SK-N-SH (cell line): ENCODE results near the gene NECTIN2. TPM values are rescaled to one million over a fixed set of nuclear protein-coding genes. Genes with fewer than 3 reads are reported as not detected.

Source experiments
- CTCF ChIA-PET: fragments of 300-600, 350-600 bp; formaldehyde crosslinking; extraction: SDS; loops from one replicate; lab custom pipeline; 2021; lab: Yijun Ruan, JAX
- POLR2A ChIA-PET: fragments of 350-600 bp; sonication (Branson Sonifier 250); formaldehyde crosslinking; extraction: SDS; loops from one replicate; lab custom pipeline; 2020; ENCODE audit warnings: antibody characterized with exemption, inconsistent platforms; lab: Yijun Ruan, JAX
- DNase-seq: peaks from one replicate; pipeline ENCODE4 v3.0.0; 2012
- H2AFZ ChIP-seq: fragments of 200-600 bp; sonication (generic); 2 replicates; pipeline ENCODE4 v1.8.1; 2016; ENCODE audit warnings: antibody characterized with exemption, mild to moderate bottlenecking, low read depth
- H3F3A ChIP-seq: fragments of 200-600 bp; sonication (generic); replicated peaks from 2 replicates; pipeline ENCODE3; 2016; ENCODE audit warnings: antibody characterized with exemption, mild to moderate bottlenecking; ENCODE audit not compliant: insufficient read depth
- H3K27ac ChIP-seq, 2 experiments: fragments of 200-500 bp in 1 of 2; fragments of 200-600 bp in 1 of 2; sonication (Bioruptor generic) in 1 of 2; sonication (generic), shearing (Covaris generic) in 1 of 2; 2 replicates each; pipeline versions ENCODE4 v1.5.1 to v1.6.1; 2014 to 2016; ENCODE audit warnings: low read depth in 2 of 2, inconsistent platforms in 1 of 2, low read length in 1 of 2, mild to moderate bottlenecking in 1 of 2, mixed read lengths in 1 of 2
- H3K27me3 ChIP-seq: fragments of 200-600 bp; sonication (generic), shearing (Covaris generic); 2 replicates; pipeline ENCODE4 v1.6.1; 2016; ENCODE audit warnings: mixed run types; ENCODE audit not compliant: insufficient read depth
- H3K36me3 ChIP-seq, 2 experiments: fragments of 200-500 bp in 1 of 2; fragments of 200-600 bp in 1 of 2; sonication (Bioruptor generic) in 1 of 2; sonication (generic) in 1 of 2; replicated peaks in 1 of 2; 2 replicates each; pipeline versions ENCODE3 to v1.5.1; 2014 to 2016; ENCODE audit warnings: low read length in 1 of 2, mild to moderate bottlenecking in 1 of 2; ENCODE audit not compliant: insufficient read depth in 2 of 2, control insufficient read depth in 1 of 2
- H3K4me1 ChIP-seq, 2 experiments: fragments of 200-500 bp in 1 of 2; fragments of 200-600 bp in 1 of 2; sonication (Bioruptor generic) in 1 of 2; sonication (generic), shearing (Covaris generic) in 1 of 2; 2 replicates each; pipeline versions ENCODE4 v1.5.1 to v1.6.1; 2014 to 2016; ENCODE audit warnings: low read depth in 1 of 2, low read length in 1 of 2, mixed run types in 1 of 2; ENCODE audit not compliant: insufficient read depth in 2 of 2, control insufficient read depth in 1 of 2
- H3K4me2 ChIP-seq: fragments of 200-600 bp; sonication (generic), shearing (Covaris generic); 2 replicates; pipeline ENCODE4 v1.6.1; 2017; ENCODE audit warnings: mixed run types
- H3K4me3 ChIP-seq, 2 experiments: fragments of 200-500 bp in 1 of 2; fragments of 200-600 bp in 1 of 2; sonication (Bioruptor generic) in 1 of 2; sonication (generic), shearing (Covaris generic) in 1 of 2; 2 replicates each; pipeline versions ENCODE4 v1.5.1 to v1.8.1; 2014 to 2016; ENCODE audit warnings: low read depth in 2 of 2, inconsistent platforms in 1 of 2, low read length in 1 of 2, mild to moderate bottlenecking in 1 of 2, mixed read lengths in 1 of 2, moderate library complexity in 1 of 2
- H3K79me2 ChIP-seq: fragments of 200-600 bp; sonication (generic); 2 replicates; pipeline ENCODE4 v1.8.1; 2017; ENCODE audit warnings: mild to moderate bottlenecking; ENCODE audit not compliant: insufficient read depth
- H3K9ac ChIP-seq: fragments of 200-600 bp; sonication (generic); 2 replicates; pipeline ENCODE4 v1.6.1; 2017; ENCODE audit warnings: mixed run types
- H3K9me2 ChIP-seq: fragments of 200-600 bp; sonication (generic); 2 replicates; pipeline ENCODE4 v1.6.1; 2017; ENCODE audit warnings: mixed run types
- H3K9me3 ChIP-seq: fragments of 200-600 bp; sonication (generic); 2 replicates; pipeline ENCODE4 v1.6.1; 2017; ENCODE audit warnings: mixed run types, mild to moderate bottlenecking, moderate library complexity
- H4K20me1 ChIP-seq: fragments of 200-600 bp; sonication (generic); 2 replicates; pipeline ENCODE4 v1.6.1; 2017; ENCODE audit warnings: mild to moderate bottlenecking, mixed run types; ENCODE audit not compliant: insufficient read depth
- FOSL2 ChIP-seq: IDR thresholded peaks from 2 replicates; pipeline ENCODE4 v1.4.0; 2012; ENCODE audit warnings: low read depth, mild to moderate bottlenecking, moderate library complexity, borderline replicate concordance
- JUND ChIP-seq: IDR thresholded peaks from 2 replicates; pipeline ENCODE4 v1.4.0; 2012
- MEF2A ChIP-seq: IDR thresholded peaks from 2 replicates; pipeline ENCODE4 v1.4.0; 2012; ENCODE audit warnings: low read depth, borderline replicate concordance
- MXI1 ChIP-seq: IDR thresholded peaks from 2 replicates; pipeline ENCODE4 v1.6.1; 2012; ENCODE audit warnings: mild to moderate bottlenecking, low read depth, low read length, improper control_type of control experiment
- NRF1 ChIP-seq: IDR thresholded peaks from 2 replicates; pipeline ENCODE4 v1.6.1; 2012; ENCODE audit warnings: low read depth, mild to moderate bottlenecking, low read length
- RAD21 ChIP-seq: IDR thresholded peaks from 2 replicates; pipeline ENCODE4 v1.6.1; 2012; ENCODE audit warnings: mild to moderate bottlenecking, low read length
- RCOR1 ChIP-seq: fragments of 150-350 bp; IDR thresholded peaks from 2 replicates; pipeline ENCODE4 v1.6.1; 2017; ENCODE audit warnings: antibody characterized with exemption, low read length
- RFX5 ChIP-seq: IDR thresholded peaks from 2 replicates; pipeline ENCODE4 v1.6.1; 2012; ENCODE audit warnings: mild to moderate bottlenecking, improper control_type of control experiment, low read length
- RXRA ChIP-seq: IDR thresholded peaks from 2 replicates; pipeline ENCODE4 v1.4.0; 2012; ENCODE audit warnings: low read depth, mild to moderate bottlenecking, borderline replicate concordance
- SIN3A ChIP-seq: IDR thresholded peaks from 2 replicates; pipeline ENCODE4 v1.6.1; 2012; ENCODE audit warnings: low read depth, mild to moderate bottlenecking, low read length, moderate library complexity, borderline replicate concordance
- SMC3 ChIP-seq: IDR thresholded peaks from 2 replicates; pipeline ENCODE4 v1.6.1; 2012; ENCODE audit warnings: low read depth, low read length, improper control_type of control experiment
- TCF12 ChIP-seq: IDR thresholded peaks from 2 replicates; pipeline ENCODE4 v1.4.0; 2012
- TEAD4 ChIP-seq: IDR thresholded peaks from 2 replicates; pipeline ENCODE4 v1.4.0; 2012; ENCODE audit warnings: mild to moderate bottlenecking, borderline replicate concordance; ENCODE audit not compliant: insufficient read depth
- YY1 ChIP-seq: IDR thresholded peaks from 2 replicates; pipeline ENCODE4 v1.4.0; 2012; ENCODE audit warnings: low read depth, mild to moderate bottlenecking
- WGBS: methylation state at CpG from one replicate; pipeline ENCODE4 v1.1.6; 2017; ENCODE audit warnings: low lambda C conversion rate; 5-methylcytosine and 5-hydroxymethylcytosine counted together
- polyA plus RNA-seq, 3 experiments: library from polyadenylated mRNA; depleted of rRNA; stranded (reverse); fragments of >200 nt; gene quantifications; 2 replicates each; pipeline ENCODE4 v1.2.3, GENCODE V29; 2012
- TF ChIP-seq, protein P1 (sequence below): fragments of 150-350 bp; IDR thresholded peaks from 2 replicates; pipeline ENCODE4 v1.6.1; 2016; ENCODE audit warnings: mild to moderate bottlenecking, low read depth, low read length
- TF ChIP-seq, protein P2 (sequence below): fragments of 200-600 bp; sonication (generic); IDR thresholded peaks from 2 replicates; pipeline ENCODE4 v1.6.1; 2017; ENCODE audit warnings: antibody characterized with exemption, mild to moderate bottlenecking, moderate library complexity
- TF ChIP-seq, protein P3 (sequence below): IDR thresholded peaks from 2 replicates; pipeline ENCODE4; 2012

The NECTIN2 gene
- polyA plus RNA-seq, 1 of the 3 experiments (the other 2 are of a cell fraction), result 121 TPM

DNA sequence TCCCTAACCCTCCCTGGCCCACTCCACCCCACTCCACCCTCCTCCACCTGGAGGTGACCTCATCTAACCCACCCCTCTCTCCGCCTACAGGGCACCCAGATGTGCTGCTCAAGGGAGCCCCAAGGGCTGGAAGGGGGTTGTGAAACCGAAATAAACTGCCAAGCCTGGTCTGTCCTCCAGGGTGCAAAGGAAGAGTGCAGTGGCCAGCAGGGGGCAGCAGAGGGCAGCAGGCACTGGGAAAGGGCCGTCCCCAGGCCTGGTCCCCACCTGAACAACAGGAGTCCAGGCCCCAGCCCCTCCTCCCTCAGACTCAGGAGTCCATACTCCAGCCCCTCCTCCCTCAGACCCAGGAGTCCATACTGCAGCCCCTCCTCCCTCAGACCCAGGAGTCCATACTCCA is 45.6 kb upstream of the NECTIN2 start:
- no peaks in the 10 kb centered on the region for H3F3A ChIP-seq
- H3K9ac ChIP-seq, result no peak overlapping the region
- H3K9me3 ChIP-seq, result no peaks in the 10 kb centered on the region
- peak; percentile 82 for TF ChIP-seq SMC3
- TF ChIP-seq, protein P1, sequence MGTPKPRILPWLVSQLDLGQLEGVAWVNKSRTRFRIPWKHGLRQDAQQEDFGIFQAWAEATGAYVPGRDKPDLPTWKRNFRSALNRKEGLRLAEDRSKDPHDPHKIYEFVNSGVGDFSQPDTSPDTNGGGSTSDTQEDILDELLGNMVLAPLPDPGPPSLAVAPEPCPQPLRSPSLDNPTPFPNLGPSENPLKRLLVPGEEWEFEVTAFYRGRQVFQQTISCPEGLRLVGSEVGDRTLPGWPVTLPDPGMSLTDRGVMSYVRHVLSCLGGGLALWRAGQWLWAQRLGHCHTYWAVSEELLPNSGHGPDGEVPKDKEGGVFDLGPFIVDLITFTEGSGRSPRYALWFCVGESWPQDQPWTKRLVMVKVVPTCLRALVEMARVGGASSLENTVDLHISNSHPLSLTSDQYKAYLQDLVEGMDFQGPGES, result no peak
- TF ChIP-seq RAD21, result peak; percentile 75
- TF ChIP-seq, protein P2, sequence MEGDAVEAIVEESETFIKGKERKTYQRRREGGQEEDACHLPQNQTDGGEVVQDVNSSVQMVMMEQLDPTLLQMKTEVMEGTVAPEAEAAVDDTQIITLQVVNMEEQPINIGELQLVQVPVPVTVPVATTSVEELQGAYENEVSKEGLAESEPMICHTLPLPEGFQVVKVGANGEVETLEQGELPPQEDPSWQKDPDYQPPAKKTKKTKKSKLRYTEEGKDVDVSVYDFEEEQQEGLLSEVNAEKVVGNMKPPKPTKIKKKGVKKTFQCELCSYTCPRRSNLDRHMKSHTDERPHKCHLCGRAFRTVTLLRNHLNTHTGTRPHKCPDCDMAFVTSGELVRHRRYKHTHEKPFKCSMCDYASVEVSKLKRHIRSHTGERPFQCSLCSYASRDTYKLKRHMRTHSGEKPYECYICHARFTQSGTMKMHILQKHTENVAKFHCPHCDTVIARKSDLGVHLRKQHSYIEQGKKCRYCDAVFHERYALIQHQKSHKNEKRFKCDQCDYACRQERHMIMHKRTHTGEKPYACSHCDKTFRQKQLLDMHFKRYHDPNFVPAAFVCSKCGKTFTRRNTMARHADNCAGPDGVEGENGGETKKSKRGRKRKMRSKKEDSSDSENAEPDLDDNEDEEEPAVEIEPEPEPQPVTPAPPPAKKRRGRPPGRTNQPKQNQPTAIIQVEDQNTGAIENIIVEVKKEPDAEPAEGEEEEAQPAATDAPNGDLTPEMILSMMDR, result peak; percentile 86
- H2AFZ ChIP-seq, result no peak overlapping the region
- H3K27me3 ChIP-seq, result peaks cover 34% of the 10 kb centered on the region
- no peaks in the 10 kb centered on the region for H3K79me2 ChIP-seq
- CTCF ChIA-PET, result interaction anchor here (0.6 to 3.1 kb wide), 5 partner anchors 11 to 111 kb away, joined by 3 to 19 read pairs (median 3); no protein-coding TSS in a partner anchor
- no peaks in the 10 kb centered on the region; a peak in 1 of 4 replicates for H3K4me1 ChIP-seq
- H3K4me2 ChIP-seq, result no peak overlapping the region
- H4K20me1 ChIP-seq, result no peaks in the 10 kb centered on the region
- POLR2A ChIA-PET, result no interaction called here
- H3K9me2 ChIP-seq, result no peaks in the 10 kb centered on the region
- H3K36me3 ChIP-seq, result no peaks in the 10 kb centered on the region
- H3K27ac ChIP-seq, result no peak overlapping the region
- DNase-seq, result peak; percentile 89
- peak overlapping the region in 1 of 2 experiments; percentile 41; a peak in 1 of 4 replicates for H3K4me3 ChIP-seq
- 0% methylated on average over 2 of the region's 3 CpGs for WGBS

DNA sequence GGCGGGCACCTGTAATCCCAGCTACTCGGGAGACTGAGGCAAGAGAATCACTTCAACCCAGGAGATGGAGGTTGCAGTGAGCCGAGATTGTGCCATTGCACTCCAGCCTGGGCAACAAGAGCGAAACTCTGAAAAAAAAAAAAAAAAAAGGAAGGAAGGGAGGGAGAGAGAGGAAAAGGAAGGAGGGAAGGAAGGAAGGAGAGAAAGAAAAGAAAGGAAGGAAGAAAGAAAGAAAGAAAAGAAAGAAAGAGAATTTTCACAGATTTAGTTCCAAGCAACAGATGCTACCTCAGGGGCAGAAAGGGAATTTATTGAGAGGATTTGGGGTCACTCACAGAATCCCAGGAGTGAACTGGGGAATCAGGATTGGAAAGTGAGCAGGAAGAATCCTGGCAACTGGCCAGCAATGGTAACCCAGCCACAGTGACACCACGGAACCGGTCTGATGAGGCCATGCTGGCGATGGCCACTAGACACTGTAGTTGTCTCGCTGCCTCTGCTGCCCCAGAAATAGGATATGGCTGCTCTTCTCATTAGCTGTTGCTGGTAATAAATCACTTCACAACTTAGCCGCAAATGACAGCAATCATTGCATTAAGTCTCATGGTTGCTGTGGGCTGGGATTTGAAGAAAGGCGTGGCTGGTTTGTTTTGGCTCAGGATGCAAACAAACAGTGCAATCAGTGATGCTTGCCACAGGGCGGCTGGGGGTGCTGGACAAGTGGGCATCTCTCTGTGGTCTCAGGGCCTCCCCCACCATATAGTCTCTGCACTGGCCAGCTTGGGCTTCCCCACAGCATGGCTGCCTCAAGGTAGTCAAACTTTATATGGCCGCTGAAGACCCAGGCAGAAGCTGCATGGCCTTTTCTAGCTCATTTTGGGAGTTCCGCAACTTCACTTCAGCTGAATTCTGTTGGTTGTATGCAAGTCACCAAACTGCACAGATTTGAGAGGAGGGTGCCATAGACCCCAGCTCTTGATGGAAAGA is 42.4 kb upstream of the NECTIN2 start:
- no peak overlapping the region for H3K27ac ChIP-seq
- H3K4me1 ChIP-seq, result peaks cover 7 to 8% of the 10 kb centered on the region in 2 experiments; a peak in 2 of 4 replicates
- no peaks in the 10 kb centered on the region for H4K20me1 ChIP-seq
- peaks cover 8% of the 10 kb centered on the region for H3F3A ChIP-seq
- ChIA-PET POLR2A (no interaction called here), CTCF (interaction anchor here (0.8 to 9.3 kb wide), 10 partner anchors 9 to 233 kb away, joined by 3 to 70 read pairs (median 5); partner anchors contain the start of genes CBLC and NECTIN2)
- no peak overlapping the region for H3K4me2 ChIP-seq
- H3K9me2 ChIP-seq, result no peaks in the 10 kb centered on the region
- peaks cover 51% of the 10 kb centered on the region for H3K27me3 ChIP-seq
- no peaks in the 10 kb centered on the region for H3K36me3 ChIP-seq
- H3K9ac ChIP-seq, result no peak overlapping the region
- H3K79me2 ChIP-seq, result no peaks in the 10 kb centered on the region
- no peaks in the 10 kb centered on the region for H3K9me3 ChIP-seq
- H2AFZ ChIP-seq, result no peak overlapping the region
- DNase-seq, result peak; percentile 12
- no peak overlapping the region for H3K4me3 ChIP-seq
- 33% methylated on average over 12 of the region's 13 CpGs for WGBS
- TF ChIP-seq SIN3A, result no peak
- no peak for TF ChIP-seq YY1
- no peak for TF ChIP-seq TCF12
- TF ChIP-seq MEF2A, result no peak
- no peak for TF ChIP-seq NRF1
- TF ChIP-seq, protein P2, result no peak
- TF ChIP-seq RCOR1, result no peak
- TF ChIP-seq, protein P1, result no peak
- TF ChIP-seq FOSL2, result no peak
- no peak for TF ChIP-seq RXRA
- TF ChIP-seq JUND, result no peak
- TF ChIP-seq, protein P3, sequence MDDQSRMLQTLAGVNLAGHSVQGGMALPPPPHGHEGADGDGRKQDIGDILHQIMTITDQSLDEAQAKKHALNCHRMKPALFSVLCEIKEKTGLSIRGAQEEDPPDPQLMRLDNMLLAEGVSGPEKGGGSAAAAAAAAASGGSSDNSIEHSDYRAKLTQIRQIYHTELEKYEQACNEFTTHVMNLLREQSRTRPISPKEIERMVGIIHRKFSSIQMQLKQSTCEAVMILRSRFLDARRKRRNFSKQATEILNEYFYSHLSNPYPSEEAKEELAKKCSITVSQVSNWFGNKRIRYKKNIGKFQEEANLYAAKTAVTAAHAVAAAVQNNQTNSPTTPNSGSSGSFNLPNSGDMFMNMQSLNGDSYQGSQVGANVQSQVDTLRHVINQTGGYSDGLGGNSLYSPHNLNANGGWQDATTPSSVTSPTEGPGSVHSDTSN, result no peak
- no peak for TF ChIP-seq SMC3
- no peak for TF ChIP-seq TEAD4
- no peak for TF ChIP-seq MXI1
- no peak for TF ChIP-seq RFX5
